Stimulated activated CD8-positive, alpha-beta memory T cell treated with anti-CD3 and anti-CD28 coated beads, Interleukin-12 subunit alpha, Interleukin-12 subunit beta, amount 100 ng/mL, for 24 hours (primary cell): ENCODE measurements around the gene ARHGAP19.
"Not testable (repeated sequence)": the region's sequence is repeated elsewhere in the genome, so short reads cannot be mapped to it uniquely, and the experiment has no call there.

Experiments
- DNase-seq: peaks from one replicate; pipeline ENCODE4 v3.0.0-alpha.2; 2020; ENCODE audit errors: extremely low read depth

The ARHGAP19 gene

DNA sequence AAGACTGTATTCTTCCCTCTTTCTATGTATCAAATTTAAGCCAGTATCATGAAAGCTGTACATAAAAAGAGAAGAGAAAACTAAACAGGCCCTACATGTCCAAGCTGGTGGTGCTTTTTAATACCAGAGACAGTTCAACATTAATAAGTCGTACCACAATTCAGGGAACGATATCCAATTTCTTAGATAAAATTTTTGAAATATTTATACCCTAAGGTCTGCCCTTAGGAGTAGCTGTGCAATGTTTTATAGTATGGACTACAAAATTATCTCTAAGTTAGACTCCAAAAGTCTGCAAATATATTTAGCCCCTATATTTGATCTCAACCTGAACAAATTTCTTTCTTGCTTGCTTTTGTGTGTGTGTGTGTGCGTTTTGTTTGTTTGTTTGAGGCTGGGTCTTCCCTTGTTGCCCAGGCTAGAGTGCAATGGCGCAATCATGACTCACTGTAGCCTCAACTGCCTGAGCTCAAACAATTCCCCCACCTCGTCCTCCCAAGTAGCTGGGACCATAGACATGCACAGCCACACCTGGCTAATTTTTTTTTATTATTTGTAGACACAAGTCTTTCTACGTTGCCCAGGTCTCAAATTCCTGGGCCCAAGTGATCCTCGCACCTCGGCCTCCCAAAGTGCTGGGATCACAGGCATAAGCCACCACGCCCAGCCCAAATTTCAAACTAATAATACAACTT, 13.2 kb downstream of the ARHGAP19 start:
- no peak for DNase-seq

DNA sequence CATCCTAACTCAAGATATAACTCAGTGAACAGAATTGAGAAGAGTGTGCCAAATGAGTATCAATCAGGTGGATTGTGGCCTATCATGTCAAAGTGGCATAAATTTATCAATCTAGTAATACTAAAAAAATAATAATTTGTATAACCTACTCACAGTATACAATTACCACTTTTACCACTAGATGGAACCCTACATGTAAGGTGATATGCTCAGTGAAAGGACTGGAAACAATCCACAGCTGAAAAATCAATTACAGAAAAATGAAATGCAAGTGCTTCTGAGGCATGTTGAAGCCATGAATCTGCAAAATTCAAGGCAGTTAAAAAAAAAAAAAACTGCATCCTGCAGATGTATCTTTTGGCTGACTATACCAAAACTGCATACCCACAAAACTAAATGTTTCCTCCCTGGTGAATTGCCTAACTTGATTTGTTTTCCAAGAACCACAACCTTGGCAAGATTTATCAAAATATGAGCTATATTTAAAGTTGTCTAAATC, 13.9 kb downstream of the ARHGAP19 start:
- no peak for DNase-seq

DNA sequence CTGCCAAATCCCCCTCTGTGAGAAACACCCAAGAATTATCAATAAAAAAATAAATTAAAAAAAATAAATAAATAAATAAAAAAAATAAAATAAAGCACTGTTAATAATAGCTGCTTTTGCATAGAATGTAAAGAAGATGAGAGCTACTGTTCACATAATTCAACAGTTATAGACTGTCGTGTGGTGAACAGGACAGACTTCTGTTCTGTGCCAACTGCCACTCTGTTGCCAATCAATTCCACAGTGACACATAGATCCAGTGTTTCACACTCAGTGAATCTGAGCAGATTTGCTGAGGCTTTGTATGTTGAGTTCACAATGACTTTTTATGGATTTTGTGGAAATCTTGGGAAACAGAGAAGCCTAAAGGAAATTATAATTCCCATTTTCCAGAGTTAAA, 14.9 kb downstream of the ARHGAP19 start:
- no peak for DNase-seq

DNA sequence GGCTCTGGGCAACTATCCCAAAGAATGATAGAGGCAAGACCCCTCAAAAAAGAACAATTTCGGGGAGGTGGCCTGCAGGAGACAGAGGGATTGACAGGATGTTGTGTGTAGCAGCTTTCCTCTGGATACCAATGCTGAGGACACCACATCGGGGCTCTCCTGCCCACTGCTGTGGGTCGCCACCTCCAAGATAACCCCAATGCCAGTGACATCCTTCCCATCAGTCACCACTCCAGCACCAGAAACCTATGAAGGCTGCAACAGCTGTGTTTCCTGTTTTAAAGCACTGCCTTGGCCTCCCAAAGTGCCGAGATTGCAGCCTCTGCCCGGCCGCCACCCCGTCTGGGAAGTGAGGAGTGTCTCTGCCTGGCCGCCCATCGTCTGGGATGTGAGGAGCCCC, 17.6 kb downstream of the ARHGAP19 start:
- DNase-seq = no peak

DNA sequence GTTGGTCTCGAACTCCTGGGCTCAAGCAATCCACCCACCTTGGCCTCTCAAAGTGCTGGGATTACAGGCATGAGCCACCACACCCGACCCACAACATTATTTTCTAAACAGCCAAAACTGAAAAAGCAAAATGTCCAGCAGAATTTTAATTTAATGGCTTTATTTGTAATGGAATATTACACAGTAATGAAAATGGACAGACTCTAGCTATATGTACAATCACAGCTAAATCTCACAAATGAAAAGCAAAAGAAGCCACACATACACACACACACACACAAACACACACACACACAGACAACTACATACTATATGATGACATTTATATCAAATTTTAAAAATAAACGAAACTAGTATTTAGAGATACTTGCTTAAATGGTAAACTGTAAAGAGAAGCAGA, 18.7 kb downstream of the ARHGAP19 start:
- no peak for DNase-seq

DNA sequence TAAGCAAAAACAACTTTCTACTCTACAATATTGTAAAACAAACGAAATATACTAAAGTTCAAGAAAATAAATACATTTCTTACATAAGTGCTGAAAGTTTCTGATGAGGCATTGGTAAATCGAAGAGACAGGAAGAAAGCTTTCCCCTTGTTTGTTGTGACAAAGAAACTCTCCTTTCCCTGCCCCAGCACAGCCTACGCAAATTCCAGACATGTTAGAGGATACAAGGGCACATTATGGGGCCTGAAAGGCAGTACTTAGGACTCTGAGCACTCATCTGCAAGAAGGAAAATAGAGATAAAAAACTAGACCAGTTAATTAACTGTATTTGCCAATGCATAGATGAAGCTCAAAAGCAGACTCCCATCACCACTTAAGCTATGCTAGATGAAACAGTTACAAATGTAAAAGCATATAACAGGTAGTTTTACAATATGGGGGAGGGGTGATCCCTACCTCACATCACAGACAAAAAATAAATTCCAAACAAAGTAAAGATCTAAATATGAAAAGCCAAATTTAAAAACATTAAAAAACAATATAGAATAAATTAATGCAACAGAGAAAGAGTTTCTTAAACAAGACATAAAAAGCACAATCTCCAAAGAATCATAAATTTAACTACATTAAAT, 21.8 kb downstream of the ARHGAP19 start:
- DNase-seq = no peak

DNA sequence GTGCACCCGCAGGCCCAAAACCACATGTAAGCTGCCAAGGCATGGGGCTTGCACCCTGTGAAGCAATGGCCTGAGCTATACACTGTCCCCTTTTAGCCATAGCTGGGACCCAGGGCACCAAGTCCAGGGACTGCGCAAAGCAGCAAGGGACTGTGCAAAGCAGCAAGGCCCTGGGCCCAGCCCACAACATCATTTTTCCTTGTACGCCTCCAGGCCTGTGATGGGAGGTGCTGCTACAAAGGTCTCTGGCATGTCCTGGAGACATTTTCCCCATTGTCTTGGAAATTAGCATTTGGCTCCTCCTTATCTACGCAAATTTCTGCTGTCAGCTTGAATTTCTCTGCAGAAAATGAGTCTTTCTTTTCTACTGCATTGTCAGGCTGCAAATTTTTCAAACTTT, 24.8 kb downstream of the ARHGAP19 start:
- DNase-seq = no peak

DNA sequence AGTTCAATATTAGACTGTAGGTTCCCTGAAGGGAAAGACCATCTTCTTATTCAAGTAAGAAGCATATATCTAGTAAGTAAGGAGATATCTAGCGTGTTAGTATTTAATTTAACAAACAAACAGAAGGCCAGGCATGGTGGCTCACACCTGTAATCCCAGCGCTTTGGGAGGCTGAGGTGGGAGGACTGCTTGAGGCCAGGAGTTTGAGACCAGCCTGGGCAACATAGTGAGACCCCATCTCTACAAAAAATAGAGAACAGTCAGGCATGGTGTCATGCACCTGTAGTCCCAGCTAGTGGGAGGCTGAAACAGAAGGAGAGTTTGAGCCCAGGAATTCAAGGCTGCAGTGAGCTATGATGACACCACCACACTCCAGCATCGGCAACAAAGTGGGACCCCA, 27.3 kb downstream of the ARHGAP19 start:
- not testable (repeated sequence) for DNase-seq

DNA sequence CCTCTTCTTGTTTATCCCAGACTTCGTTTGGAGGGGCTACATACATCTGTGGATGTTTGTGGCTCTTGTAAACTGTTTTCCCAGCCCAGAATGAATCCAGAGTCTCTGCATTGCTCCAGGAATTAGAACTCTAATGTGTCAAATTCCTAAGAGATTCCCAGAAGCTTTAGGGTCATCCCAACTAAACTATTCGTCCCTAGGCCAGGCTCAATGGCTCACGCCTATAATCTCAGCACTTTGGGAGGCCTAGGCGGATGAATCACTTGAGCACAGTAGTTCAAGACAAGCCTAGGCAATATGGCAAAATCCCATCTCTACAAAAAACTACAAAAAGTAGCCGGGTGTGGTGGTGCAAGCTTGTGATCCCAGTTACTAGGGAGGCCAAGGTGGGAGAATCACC, 28.5 kb downstream of the ARHGAP19 start:
- no peak for DNase-seq

DNA sequence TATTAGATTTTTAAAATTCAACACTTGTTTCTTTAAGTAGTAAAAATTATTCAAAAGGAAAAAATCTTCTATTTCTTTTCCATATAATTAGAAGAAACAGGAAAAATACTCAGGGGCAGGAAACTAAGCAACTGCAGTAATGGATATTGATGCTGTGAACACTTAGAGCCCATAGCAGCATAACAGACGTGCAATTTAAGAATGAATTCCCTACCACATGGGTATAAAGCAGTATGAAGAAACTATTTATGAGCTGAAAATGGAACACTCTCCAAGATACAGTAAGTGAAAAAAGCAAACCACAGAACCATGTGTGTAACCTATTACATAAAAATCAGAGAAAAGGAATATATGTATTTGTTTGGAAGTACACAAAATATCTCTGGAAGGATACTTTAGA, 30.8 kb downstream of the ARHGAP19 start:
- DNase-seq = no peak

DNA sequence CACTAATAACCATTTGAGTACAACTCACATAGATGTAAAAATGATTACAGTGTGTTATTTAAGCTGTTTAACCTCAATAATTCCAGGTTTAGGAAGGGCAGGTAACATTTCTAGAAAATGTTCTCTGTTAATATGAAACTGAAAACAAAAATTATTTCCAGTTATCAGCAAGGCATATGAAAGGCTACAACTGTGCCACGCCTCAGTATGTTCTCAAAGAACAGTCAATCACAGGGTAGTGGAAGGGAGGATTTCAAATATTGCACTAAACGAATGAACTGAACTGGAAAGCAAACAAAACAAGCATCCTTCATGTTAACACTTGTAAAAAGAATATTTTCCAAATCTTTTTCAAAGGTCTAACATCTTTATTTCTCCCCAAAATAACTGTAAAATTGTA, 31.3 kb downstream of the ARHGAP19 start:
- no peak for DNase-seq

DNA sequence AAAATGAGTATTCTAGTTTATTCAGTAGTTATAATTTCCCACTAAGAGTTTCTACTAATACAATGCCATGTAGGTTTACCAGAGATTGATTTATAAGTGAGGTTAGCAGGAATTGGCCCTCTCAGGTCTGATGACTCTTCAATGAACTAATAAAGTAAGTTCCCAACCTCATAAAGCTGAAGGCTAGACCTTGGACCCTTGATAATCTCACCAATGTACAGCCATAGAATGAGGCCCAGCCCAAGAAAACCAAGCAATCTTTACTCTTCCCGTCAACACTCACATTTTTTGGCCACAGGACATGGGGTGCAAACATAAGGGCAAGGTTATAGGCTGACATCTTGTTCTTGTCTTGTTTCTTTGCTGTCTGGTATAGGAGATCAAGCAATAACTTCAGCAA, 33.3 kb downstream of the ARHGAP19 start:
- DNase-seq = no peak

DNA sequence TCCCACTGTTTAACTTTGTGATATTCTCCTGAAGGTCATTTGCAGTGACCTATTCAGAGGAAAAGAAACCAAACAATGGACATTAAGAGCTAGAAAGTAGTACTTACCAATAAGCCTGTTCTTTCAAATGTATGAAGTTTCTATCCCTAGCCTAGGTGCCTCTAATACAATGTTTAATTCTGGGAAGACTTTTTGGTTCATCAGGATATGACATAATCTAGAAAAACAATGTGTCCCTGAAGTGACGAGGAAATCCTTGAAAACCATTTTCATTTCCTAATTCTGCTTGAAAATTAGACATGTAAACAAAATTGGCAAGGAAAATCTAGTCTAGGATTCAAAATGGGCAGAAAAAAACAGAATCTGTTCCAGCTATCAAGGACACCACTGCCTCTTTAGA, 36.1 kb downstream of the ARHGAP19 start:
- no peak for DNase-seq

DNA sequence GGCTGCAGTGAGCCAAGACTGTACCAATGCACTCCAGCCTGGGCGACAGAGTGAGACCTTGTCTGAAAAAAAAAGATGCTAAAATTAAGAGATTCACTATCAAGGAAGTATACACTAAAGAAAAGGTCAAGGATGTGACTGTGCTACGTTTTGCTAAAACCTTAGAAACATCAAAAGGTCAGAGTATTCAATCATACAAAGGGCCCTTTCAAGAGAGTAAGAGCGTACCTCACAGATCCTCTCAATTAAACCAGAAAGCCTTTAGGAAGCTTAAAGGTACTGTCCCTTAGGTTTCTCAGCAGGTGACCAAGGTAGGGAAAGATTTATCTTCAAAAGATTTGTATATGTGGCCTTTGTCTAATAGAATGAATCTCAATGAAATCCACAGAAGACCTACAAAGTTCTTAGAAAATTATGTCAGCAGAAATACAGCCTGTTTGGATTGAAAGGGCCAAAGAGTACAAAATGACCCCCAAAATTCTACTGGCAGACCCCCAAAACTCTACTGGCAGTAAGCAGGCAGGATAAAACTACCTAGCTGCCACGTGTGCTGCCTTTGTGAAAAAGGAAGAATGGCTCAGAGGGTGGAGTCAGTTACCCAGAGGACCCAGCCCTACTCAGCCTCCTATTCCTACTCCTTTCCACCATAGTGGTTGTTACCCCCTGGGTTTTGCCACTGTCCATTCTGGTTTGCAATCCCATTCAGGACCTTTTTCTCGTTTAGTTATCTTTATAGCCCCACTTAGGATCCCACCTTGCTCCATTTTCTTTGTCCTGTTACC, 36.7 kb downstream of the ARHGAP19 start:
- no peak for DNase-seq

DNA sequence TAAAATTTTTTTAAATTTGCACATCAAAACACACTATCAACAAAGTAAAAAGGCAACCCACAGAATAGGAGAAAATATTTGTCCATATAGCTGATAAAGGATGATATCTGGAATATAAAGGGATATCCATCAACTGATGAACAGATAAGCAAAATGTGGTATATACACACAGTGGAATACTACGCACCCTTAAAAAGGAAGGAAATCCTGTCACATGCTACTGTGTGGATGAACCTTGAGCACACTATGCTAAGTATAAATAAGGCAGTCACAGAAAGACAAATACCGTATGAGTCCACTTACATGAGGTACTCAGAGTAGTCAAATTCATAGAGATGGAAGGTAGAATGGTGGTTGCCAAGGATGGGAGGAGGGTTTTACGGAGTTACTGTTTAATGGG, 37.7 kb downstream of the ARHGAP19 start:
- no peak for DNase-seq

DNA sequence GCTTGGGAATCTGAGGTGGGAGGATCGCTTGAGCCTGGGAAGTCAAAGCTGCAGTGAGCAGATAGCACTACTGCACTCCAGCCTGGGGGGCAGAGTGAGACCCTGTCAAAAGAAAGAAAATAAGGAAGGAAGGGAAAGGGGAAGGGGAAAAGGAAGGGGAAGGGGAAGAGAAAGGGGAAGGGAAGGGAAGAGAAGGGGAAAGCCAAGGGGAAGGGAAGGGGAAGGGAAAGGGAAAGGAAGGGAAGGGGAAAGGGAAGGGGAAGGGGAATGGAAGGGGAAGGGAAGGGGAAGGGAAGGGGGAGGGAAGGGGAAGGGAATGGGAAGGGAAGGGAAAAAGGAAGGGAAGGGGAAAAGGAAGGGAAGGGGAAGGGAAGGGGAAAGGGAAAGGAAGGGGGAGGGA, 41.5 kb downstream of the ARHGAP19 start:
- DNase-seq = no peak

DNA sequence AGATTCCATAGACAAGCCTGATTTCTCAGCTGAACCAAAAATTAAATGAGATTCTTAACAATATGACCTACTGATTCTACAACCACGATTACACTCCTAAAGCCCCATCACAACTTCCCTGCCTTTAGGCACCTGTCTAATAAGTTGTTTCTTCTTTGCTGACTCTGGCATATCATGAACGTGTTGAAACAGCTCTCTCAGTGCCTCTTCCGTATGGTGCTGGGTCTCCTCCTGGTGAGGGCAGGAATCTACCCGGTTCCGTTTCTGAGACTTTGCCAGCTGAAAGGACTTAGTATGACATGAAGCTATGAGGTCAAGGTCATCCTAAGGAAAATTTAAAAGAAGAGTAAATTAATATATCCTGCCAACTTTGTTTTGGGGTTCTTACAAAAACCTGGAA, 48.6 kb downstream of the ARHGAP19 start:
- no peak for DNase-seq

DNA sequence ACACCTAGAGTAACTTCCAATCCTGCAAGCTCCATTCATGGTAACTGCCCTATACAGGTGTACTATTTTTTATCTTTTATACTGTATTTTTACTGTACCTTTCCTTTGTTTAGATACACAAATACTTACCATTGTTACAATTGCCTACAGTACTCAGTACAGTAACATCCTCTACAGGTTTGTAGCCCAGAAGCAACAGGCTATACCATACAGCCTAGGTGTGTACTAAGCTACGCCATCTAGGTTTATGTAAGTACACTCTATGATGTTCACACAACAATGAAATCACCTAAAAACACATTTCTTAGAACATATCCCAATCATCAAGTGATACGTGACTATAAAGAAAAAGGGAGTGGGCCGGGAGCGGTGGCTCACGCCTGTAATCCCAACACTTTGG, 53.6 kb downstream of the ARHGAP19 start:
- DNase-seq = no peak

DNA sequence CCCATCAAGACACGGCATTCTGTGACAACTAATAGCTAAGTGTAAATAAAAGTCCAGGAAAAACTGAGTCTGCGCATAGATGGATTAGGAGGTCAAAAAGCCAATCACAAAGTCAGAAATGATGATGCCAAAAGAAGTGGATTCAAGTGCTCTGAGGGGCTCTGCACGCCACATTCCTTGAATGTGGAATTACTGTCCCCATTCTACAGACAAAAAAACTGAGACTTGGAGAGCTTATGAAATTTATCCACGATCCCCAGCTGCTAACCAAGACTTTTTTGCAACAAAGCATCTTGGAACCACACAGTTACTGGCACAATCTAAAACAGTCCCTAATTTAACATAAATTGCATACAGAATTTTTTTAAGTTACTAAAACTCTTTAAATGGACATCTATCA, 57.1 kb downstream of the ARHGAP19 start:
- no peak for DNase-seq

DNA sequence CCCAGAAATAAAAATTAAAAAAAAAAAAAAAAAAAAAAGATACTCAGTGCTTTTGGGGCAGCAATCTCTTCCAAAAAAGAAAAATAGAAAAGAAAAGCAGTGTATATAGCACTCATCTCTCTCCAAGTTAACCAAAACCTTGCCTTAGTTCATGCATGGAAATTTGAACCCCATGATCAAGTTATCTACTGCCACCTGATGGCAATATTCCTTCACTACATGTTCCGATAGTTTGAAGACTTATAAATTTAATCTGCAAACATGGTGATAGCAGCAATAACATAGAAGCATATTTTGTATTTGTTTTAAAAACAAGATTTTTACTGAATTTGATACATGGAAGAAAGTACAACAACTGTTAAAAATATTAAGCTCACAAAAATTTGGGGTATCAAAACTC, 58.0 kb downstream of the ARHGAP19 start:
- no peak for DNase-seq

DNA sequence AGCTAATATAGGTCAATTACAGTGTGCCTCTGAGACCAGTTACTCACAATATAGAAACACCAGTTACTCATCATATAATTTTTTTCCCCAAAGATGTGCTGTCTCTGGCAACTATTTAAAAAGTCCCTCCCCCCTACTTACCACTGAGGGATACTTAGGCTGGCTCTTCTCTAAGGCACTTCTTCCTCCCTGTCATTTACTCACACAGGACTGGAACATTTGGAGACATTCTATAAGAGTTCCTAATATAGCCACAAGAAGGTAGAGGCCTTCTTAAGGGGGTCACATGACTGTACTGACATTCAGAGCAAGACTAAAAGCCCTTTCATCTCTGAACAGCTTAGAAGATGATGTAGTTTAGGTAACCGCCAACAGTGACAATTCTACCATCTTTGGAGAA, 62.3 kb downstream of the ARHGAP19 start:
- DNase-seq = no peak

DNA sequence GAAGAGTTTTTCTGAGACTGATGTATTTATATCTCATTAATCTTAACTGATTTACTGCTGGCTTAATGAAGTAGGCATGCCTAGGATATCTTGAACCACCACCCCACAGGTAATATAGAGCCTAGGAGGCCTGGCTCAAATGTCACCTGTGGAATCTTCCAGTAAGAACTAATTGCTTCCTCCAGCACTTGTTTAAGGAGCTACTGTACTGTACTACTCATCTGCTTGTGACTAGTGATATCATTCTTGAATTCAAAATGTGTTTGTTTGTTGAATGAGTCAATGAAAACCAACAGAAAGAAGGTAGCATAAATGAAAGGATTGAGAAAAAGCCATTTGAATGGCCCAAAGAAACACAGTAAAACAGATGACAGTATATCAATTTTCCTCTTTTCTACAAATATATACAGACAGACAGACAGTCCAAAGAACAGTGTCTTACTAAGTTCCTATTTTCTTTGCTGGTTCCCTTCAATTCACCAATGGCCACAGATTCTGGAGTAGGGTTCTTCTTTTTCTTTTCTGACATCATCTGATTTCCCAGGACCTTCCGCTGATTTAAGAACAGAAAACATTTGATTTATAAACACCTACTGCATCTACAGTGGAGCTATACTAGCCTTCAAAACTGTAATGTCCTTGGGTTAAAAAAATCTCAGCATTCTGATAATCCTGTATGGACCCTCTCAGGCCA, 63.0 kb downstream of the ARHGAP19 start:
- DNase-seq = no peak
